Measurements from ENCODE around the gene CYTH4.

DNA sequence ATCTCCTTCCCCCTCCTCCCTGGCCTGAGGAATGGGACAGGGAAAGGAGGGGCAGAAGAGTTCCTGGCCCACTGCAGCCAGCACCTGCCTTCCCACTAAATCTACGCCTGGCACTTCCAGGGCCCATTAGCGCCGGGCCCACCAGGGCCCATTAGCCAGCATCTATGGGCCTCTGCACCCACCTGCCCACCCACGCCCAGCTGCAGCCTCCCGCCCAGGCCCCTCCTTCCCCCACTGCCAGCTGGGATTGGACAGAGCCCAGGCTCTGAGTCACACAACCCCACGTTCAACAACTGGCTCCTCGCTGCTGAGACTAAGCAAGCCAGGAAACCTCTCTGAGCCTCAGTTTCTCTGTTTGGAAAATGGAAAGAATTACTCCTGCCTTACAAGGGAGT is 48.7 kb downstream of the CYTH4 start:
- no peak for TF ChIP-seq POLR2A (IDR thresholded peaks at IDR 0.05)
- TF ChIP-seq, protein P1, sequence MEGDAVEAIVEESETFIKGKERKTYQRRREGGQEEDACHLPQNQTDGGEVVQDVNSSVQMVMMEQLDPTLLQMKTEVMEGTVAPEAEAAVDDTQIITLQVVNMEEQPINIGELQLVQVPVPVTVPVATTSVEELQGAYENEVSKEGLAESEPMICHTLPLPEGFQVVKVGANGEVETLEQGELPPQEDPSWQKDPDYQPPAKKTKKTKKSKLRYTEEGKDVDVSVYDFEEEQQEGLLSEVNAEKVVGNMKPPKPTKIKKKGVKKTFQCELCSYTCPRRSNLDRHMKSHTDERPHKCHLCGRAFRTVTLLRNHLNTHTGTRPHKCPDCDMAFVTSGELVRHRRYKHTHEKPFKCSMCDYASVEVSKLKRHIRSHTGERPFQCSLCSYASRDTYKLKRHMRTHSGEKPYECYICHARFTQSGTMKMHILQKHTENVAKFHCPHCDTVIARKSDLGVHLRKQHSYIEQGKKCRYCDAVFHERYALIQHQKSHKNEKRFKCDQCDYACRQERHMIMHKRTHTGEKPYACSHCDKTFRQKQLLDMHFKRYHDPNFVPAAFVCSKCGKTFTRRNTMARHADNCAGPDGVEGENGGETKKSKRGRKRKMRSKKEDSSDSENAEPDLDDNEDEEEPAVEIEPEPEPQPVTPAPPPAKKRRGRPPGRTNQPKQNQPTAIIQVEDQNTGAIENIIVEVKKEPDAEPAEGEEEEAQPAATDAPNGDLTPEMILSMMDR (IDR thresholded peaks at IDR 0.05): no peak

Measured in lower leg skin (tissue), 3 donors.